VCaP (cell line): Measurements from ENCODE around the gene NPHP4.

Experiments used
- H3K27ac ChIP-seq: fragments of 450-650 bp; 2 replicates; pipeline ENCODE4 v1.5.1; 2017
- CTCF ChIP-seq: fragments of 450-650 bp; conservative IDR thresholded peaks from 2 replicates; pipeline ENCODE4 v1.5.1; 2017; ENCODE audit warnings: mild to moderate bottlenecking, moderate library complexity

Gene NPHP4

DNA sequence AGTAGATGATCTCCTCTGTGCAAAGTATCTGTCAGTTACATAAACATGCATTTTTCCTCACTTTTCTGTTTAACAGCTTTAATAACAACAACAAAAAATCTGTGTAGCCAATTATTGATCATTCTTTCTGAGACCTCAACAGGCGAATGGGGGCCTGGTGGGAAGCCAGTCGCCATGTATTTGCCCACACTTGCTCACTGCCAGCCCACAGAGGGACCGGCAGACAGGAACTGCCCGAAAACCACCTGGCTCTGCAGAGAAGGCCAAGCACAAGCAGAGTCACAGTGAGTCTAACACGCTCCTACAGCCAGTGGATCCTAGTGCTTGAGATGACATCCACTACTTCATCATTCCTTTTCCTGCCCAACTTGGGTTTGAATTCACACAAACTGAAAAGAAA lies 56.1 kb downstream of the NPHP4 start:
- no peak for TF ChIP-seq CTCF
- H3K27ac ChIP-seq, result no peak overlapping the region

DNA sequence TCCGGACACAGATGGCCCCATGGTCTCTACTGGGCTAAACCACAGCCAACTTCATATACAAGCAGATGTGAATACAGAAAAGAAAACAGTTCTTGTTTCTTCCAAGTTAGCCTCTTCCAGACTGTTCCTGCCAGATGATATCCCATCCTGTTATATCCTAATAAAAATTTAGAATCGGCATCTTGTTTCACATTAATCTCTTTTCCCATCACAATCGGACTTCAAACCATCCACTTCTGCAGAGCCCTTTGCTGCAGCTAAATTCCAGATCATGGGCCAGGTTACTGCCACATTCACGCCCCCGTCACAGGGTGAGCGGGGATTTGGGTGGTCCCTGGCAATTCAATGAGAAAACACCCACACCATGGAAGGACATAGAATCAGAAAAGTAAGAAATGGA lies 57.2 kb downstream of the NPHP4 start:
- no peak for TF ChIP-seq CTCF
- peak overlapping the region; percentile 62 for H3K27ac ChIP-seq

DNA sequence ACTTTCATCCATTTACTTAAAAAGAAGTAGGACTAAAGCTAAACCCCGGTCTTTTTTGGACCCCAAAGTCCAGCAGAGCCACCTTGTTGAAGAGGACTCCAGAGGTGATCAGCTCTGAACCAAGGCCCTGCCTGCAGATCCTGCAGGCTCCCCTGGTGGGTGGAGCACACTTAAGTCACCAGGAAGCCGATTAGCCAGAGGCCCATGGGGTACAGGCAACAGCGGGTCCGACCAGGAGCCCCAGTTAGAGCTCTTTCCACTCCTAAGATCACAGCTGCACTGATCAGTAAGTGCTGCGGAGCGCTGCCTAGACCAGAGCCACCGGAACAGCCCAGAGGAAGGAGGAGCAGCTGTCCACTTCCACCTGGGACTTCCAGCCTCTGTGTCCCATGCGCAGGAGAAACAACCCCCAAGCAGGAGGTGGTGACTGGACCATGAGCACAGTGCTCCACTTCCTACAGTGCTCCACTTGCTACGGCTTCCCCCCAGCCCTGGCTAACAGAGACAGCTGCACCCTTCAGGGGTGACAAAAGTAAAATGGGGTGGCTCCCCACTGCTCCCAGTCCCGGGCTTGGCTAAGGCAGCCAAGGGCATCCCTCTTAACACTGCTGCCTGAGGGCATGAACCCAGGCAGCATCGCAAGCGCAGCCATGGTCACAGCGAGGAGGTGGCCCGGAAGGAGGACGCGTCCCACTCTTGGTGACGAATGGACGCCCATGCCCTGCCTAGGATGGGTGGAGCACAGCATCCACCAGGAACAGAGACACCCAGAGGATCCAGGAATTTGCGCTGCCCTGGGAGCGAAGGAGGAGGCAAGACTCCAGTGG lies 58.0 kb downstream of the NPHP4 start:
- peak overlapping the region; percentile 62 for H3K27ac ChIP-seq
- no peak for TF ChIP-seq CTCF

DNA sequence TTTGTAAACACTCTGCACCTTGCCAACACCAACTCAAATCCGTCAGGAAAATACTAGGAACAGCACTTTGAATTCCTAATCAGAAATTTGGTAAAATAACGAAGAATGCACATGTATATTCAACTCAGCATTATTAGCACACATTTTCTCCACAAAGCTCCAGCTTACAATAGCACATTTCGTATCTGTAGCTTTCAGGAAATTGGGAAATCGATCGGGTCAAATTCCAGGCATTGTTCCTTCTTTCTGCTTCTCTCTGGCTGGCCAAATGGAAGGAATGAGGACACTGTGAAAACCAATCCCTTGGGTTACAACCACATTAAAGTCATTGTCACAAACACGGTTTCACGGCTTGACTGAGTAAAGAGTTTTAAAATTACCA lies 58.6 kb downstream of the NPHP4 start:
- TF ChIP-seq CTCF, result no peak
- H3K27ac ChIP-seq, result peak overlapping the region; percentile 62

DNA sequence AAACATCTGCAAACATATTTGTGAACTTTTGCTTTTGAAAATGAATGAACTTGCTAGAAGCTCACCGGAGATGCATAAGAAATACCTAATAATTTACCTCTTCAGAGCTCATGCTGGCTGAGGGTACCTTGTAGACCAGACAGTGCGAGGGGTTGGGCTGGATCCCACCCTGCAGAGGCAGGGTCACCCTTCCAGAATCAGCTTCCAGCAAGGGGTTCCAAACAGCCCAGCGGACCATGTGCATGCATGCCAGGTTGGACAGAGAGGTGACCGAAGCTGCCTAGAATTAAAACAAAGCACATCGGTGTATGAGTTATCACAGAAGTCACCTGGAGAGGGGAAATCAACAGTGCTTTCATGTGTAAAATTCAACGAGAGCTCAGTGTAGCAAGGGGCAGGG lies 59.2 kb downstream of the NPHP4 start:
- H3K27ac ChIP-seq, result peak overlapping the region; percentile 62
- no peak for TF ChIP-seq CTCF

DNA sequence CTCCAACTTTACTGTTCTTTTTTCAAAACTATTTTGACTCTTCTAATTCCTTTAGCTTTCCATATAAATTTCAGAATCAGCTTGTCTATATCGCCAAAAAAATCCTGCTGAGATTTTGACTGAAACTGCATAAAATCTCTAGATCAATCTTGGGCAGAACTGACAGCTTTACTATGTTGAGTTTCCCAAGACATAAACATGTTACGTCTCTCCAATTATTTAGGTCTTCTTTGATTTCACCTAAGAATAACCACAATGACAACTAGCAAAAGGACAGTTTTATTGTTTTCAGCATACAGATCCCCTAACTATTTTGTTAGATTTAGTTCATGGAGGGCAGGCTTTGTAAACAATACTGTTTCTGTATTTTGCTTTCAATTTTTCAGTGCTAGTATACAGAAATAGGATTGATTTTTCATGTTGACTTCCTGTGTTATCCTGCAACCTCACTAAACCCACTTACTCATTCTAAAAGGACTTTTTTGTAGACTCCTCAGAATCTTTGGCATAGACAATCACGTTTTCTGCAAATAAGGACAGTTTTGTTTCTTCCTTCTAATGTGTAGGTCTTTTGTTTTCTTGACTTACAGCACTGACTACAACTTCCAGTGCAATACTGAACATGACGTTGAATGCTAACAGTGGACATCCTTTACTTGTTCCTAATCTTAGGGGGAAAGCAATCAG lies 63.4 kb downstream of the NPHP4 start:
- no peak overlapping the region for H3K27ac ChIP-seq
- no peak for TF ChIP-seq CTCF

- TF ChIP-seq CTCF, result no peak
- H3K27ac ChIP-seq, result no peak overlapping the region
Observed at GRCh38 chr1:5927506-5928370, 64.5 kb downstream of the NPHP4 start.
